Esophagus muscularis mucosa (tissue), 4 donors: Measurements from ENCODE around the gene ATG14.

Source experiments
- EP300 ChIP-seq: sonication (generic); formaldehyde crosslinking; IDR thresholded peaks from one replicate; pipeline ENCODE4 v1.6.1; 2017; ENCODE audit warnings: antibody characterized with exemption
- POLR2AphosphoS5 ChIP-seq, 2 donors: sonication (generic); formaldehyde crosslinking; IDR thresholded peaks; one replicate each; pipeline ENCODE4 v1.6.1; 2017; ENCODE audit warnings: antibody characterized with exemption in 2 of 2
- TF ChIP-seq, protein P1 (sequence below), 3 experiments: fragments of 200-600 bp in 2 of 3; fragments of 450-650 bp in 1 of 3; sonication (generic) in 2 of 3; IDR thresholded peaks; one replicate each; pipeline ENCODE4 v1.5.1; 2017 to 2019; ENCODE audit warnings: antibody characterized with exemption in 3 of 3, mild to moderate bottlenecking in 2 of 3, moderate library complexity in 1 of 3

- TF ChIP-seq POLR2AphosphoS5 (IDR thresholded peaks at IDR 0.05) (no peak), EP300 (no peak)
- TF ChIP-seq, protein P1, sequence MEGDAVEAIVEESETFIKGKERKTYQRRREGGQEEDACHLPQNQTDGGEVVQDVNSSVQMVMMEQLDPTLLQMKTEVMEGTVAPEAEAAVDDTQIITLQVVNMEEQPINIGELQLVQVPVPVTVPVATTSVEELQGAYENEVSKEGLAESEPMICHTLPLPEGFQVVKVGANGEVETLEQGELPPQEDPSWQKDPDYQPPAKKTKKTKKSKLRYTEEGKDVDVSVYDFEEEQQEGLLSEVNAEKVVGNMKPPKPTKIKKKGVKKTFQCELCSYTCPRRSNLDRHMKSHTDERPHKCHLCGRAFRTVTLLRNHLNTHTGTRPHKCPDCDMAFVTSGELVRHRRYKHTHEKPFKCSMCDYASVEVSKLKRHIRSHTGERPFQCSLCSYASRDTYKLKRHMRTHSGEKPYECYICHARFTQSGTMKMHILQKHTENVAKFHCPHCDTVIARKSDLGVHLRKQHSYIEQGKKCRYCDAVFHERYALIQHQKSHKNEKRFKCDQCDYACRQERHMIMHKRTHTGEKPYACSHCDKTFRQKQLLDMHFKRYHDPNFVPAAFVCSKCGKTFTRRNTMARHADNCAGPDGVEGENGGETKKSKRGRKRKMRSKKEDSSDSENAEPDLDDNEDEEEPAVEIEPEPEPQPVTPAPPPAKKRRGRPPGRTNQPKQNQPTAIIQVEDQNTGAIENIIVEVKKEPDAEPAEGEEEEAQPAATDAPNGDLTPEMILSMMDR (IDR thresholded peaks at IDR 0.05) = no peak
Observed at GRCh38 chr14:55449116-55449515, 37.5 kb upstream of the ATG14 start.
